PFSK-1 (cell line): ENCODE results near the gene DNASE1L2.

Source experiments
- FOXP2 ChIP-seq: optimal IDR thresholded peaks from 2 replicates; pipeline ENCODE3; 2011; ENCODE audit warnings: borderline replicate concordance, control low read depth, inconsistent platforms; ENCODE audit not compliant: insufficient read depth; ENCODE audit errors: extremely low read length, extremely low read depth
- POLR2AphosphoS5 ChIP-seq: IDR thresholded peaks from 2 replicates; pipeline ENCODE4 v1.6.1; 2012; ENCODE audit warnings: low read depth, mild to moderate bottlenecking, control low read depth, low read length, moderate library complexity
- REST ChIP-seq, 2 experiments: IDR thresholded peaks; 2 replicates each; pipeline versions ENCODE4 v1.6.1 to v1.8.0; 2011 to 2012; ENCODE audit warnings: low read depth in 2 of 2, low read length in 2 of 2, control low read depth in 1 of 2, inconsistent platforms in 1 of 2, mild to moderate bottlenecking in 1 of 2, moderate library complexity in 1 of 2; ENCODE audit not compliant: insufficient read depth in 1 of 2
- SIN3A ChIP-seq: IDR thresholded peaks from 2 replicates; pipeline ENCODE4 v1.6.1; 2012; ENCODE audit warnings: mild to moderate bottlenecking, low read length, moderate library complexity, borderline replicate concordance; ENCODE audit not compliant: insufficient read depth
- TAF1 ChIP-seq: IDR thresholded peaks from 2 replicates; pipeline ENCODE4 v1.6.1; 2012; ENCODE audit warnings: low read length, control low read depth, borderline replicate concordance; ENCODE audit not compliant: insufficient read depth

The DNASE1L2 gene

GRCh38 chr16:2252806-2253148 is 16.5 kb downstream of the DNASE1L2 start:
- TF ChIP-seq FOXP2 (no peak), SIN3A (no peak), POLR2AphosphoS5 (no peak), TAF1 (no peak), REST (IDR thresholded peaks at IDR 0.05; ENCODE audit: insufficient read depth in 1 of 2, low read depth in 2 of 2, low read length in 2 of 2) (no peak)

GRCh38 chr16:2253293-2253692 is 17.0 kb downstream of the DNASE1L2 start:
- TF ChIP-seq SIN3A (no peak), TAF1 (no peak), REST (IDR thresholded peaks at IDR 0.05; ENCODE audit: insufficient read depth in 1 of 2, low read depth in 2 of 2, low read length in 2 of 2) (no peak), FOXP2 (no peak), POLR2AphosphoS5 (no peak)

GRCh38 chr16:2256531-2257140 is 20.4 kb downstream of the DNASE1L2 start:
- TF ChIP-seq TAF1 (no peak), POLR2AphosphoS5 (no peak), REST (IDR thresholded peaks at IDR 0.05; ENCODE audit: insufficient read depth in 1 of 2, low read depth in 2 of 2, low read length in 2 of 2) (no peak), FOXP2 (no peak), SIN3A (no peak)

- TF ChIP-seq SIN3A (no peak), POLR2AphosphoS5 (no peak), FOXP2 (no peak), REST (IDR thresholded peaks at IDR 0.05; ENCODE audit: insufficient read depth in 1 of 2, low read depth in 2 of 2, low read length in 2 of 2) (no peak), TAF1 (no peak)
Observed at GRCh38 chr16:2257726-2258125, 21.5 kb downstream of the DNASE1L2 start.
